NCI-H1436 (cell line): ENCODE measurements around the gene TACSTD2.
"Not testable (repeated sequence)": the region's sequence is repeated elsewhere in the genome, so short reads cannot be mapped to it uniquely, and the experiment has no call there.

Experiments used
- DNase-seq: peaks from one replicate; lab custom pipeline; 2025; lab: John Stamatoyannopoulos, UW

The TACSTD2 gene

GRCh38 chr1:58563715-58564114 is 13.3 kb downstream of the TACSTD2 start:
- not testable (repeated sequence) for DNase-seq

GRCh38 chr1:58561633-58562032 is 15.4 kb downstream of the TACSTD2 start:
- no peak for DNase-seq

- no peak for DNase-seq
Measured at GRCh38 chr1:58555393-58555792, 21.7 kb downstream of the TACSTD2 start.

- DNase-seq, result no peak
Measured at GRCh38 chr1:58551186-58552140, 25.6 kb downstream of the TACSTD2 start.

- DNase-seq, result not testable (repeated sequence)
Measured at GRCh38 chr1:58549291-58549690, 27.8 kb downstream of the TACSTD2 start.

GRCh38 chr1:58548371-58548770 is 28.7 kb downstream of the TACSTD2 start:
- DNase-seq, result no peak

GRCh38 chr1:58546520-58547308 is 30.3 kb downstream of the TACSTD2 start, which contains the start of gene OMA1:
OMA1 (minus strand) TSS chr1:58546726; CDS start chr1:58539294, 7,432 bp downstream.
- DNase-seq, result peak; percentile 94

- peak; percentile 59 for DNase-seq
Measured at GRCh38 chr1:58545591-58546519, 31.2 kb downstream of the TACSTD2 start.

- DNase-seq, result no peak
Measured at GRCh38 chr1:58543260-58543659, 33.8 kb downstream of the TACSTD2 start.

GRCh38 chr1:58539553-58539952 is 37.5 kb downstream of the TACSTD2 start:
- DNase-seq, result no peak

GRCh38 chr1:58538821-58539220 is 38.2 kb downstream of the TACSTD2 start:
- DNase-seq, result no peak

- not testable (repeated sequence) for DNase-seq
Measured at GRCh38 chr1:58531842-58532241, 45.2 kb downstream of the TACSTD2 start.

GRCh38 chr1:58529284-58529683 is 47.8 kb downstream of the TACSTD2 start:
- no peak for DNase-seq

GRCh38 chr1:58528518-58528917 is 48.5 kb downstream of the TACSTD2 start:
- DNase-seq, result no peak
